ENCODE results near the gene ADAMTSL1. TPM values are rescaled to one million over a fixed set of nuclear protein-coding genes. Genes with fewer than 3 reads are reported as not detected.

ADAMTSL1 gene
- total RNA-seq, 1 donor from 2014 or later = 12.6 TPM

- H3K9ac ChIP-seq (ENCODE audit: low read length) = peak overlapping the region; percentile 89
- H4K20me1 ChIP-seq (ENCODE audit: insufficient read depth, low read length) = no peaks in the 10 kb centered on the region
- Mint-ChIP-seq H3K4me3 (ENCODE audit: unreplicated experiment) (no peak overlapping the region), H3K9me3 (ENCODE audit: unreplicated experiment) (no peaks in the 10 kb centered on the region), H3K27ac (ENCODE audit: unreplicated experiment) (no peak overlapping the region), H3K27me3 (ENCODE audit: low read depth, unreplicated experiment) (no peaks in the 10 kb centered on the region), H3K4me1 (ENCODE audit: low read depth, unreplicated experiment) (peaks cover 33% of the 10 kb centered on the region), H3K36me3 (ENCODE audit: low read depth, unreplicated experiment) (no peaks in the 10 kb centered on the region)
- peaks cover 68% of the 10 kb centered on the region for H3K79me2 ChIP-seq (ENCODE audit: insufficient read depth, low read length)
- H3K4me3 ChIP-seq (ENCODE audit: insufficient read depth, low read depth, low read length) = no peak overlapping the region
- FAIRE-seq (peak; percentile 95), DNase-seq (ENCODE audit: low read depth) (no peak)
- no peak overlapping the region for H2AFZ ChIP-seq (ENCODE audit: low read depth, low read length)
- H3K27ac ChIP-seq (ENCODE audit: low read depth, low read length) = peak overlapping the region; percentile 99
- H3K4me1 ChIP-seq (ENCODE audit: insufficient read depth, low read length) = peaks cover 74% of the 10 kb centered on the region
- no peaks in the 10 kb centered on the region for H3K9me3 ChIP-seq (ENCODE audit: insufficient read depth, low read depth, low read length)
- no peak for TF ChIP-seq EZH2 (IDR thresholded peaks at IDR 0.05; ENCODE audit: insufficient read depth, low read length)
- TF ChIP-seq CTCF (IDR thresholded peaks at IDR 0.05; ENCODE audit: insufficient read depth, low read depth, low read length) = no peak
- H3K4me2 ChIP-seq (ENCODE audit: low read length) = peak overlapping the region; percentile 61
- no peaks in the 10 kb centered on the region for H3K36me3 ChIP-seq (ENCODE audit: insufficient read depth, low read length)
- H3K27me3 ChIP-seq (ENCODE audit: insufficient read depth, low read length) = no peaks in the 10 kb centered on the region
Measured at GRCh38 chr9:18492612-18493011, 18.7 kb downstream of the ADAMTSL1 start.

GRCh38 chr9:18493451-18493993 is 19.6 kb downstream of the ADAMTSL1 start:
- Mint-ChIP-seq H3K36me3 (ENCODE audit: low read depth, unreplicated experiment) (no peaks in the 10 kb centered on the region), H3K4me1 (ENCODE audit: low read depth, unreplicated experiment) (peaks cover 27% of the 10 kb centered on the region), H3K9me3 (ENCODE audit: unreplicated experiment) (no peaks in the 10 kb centered on the region), H3K27me3 (ENCODE audit: low read depth, unreplicated experiment) (no peaks in the 10 kb centered on the region), H3K4me3 (ENCODE audit: unreplicated experiment) (no peak overlapping the region), H3K27ac (ENCODE audit: unreplicated experiment) (peak overlapping the region; percentile 85)
- Histone ChIP-seq H3K4me1 (ENCODE audit: insufficient read depth, low read length) (peaks cover 68% of the 10 kb centered on the region), H3K36me3 (ENCODE audit: insufficient read depth, low read length) (no peaks in the 10 kb centered on the region), H3K27me3 (ENCODE audit: insufficient read depth, low read length) (no peaks in the 10 kb centered on the region), H2AFZ (ENCODE audit: low read depth, low read length) (no peak overlapping the region), H3K9me3 (ENCODE audit: insufficient read depth, low read depth, low read length) (no peaks in the 10 kb centered on the region), H4K20me1 (ENCODE audit: insufficient read depth, low read length) (no peaks in the 10 kb centered on the region), H3K79me2 (ENCODE audit: insufficient read depth, low read length) (peaks cover 68% of the 10 kb centered on the region), H3K27ac (ENCODE audit: low read depth, low read length) (peak overlapping the region; percentile 99), H3K4me2 (ENCODE audit: low read length) (peak overlapping the region; percentile 17), H3K4me3 (ENCODE audit: insufficient read depth, low read depth, low read length) (no peak overlapping the region), H3K9ac (ENCODE audit: low read length) (peak overlapping the region; percentile 89)
- peak; percentile 71 for DNase-seq (ENCODE audit: low read depth)
- TF ChIP-seq EZH2 (IDR thresholded peaks at IDR 0.05; ENCODE audit: insufficient read depth, low read length) (no peak), CTCF (IDR thresholded peaks at IDR 0.05; ENCODE audit: insufficient read depth, low read depth, low read length) (no peak)
- FAIRE-seq = peak; percentile 96

GRCh38 chr9:18495065-18495464 is 21.1 kb downstream of the ADAMTSL1 start:
- TF ChIP-seq CTCF (IDR thresholded peaks at IDR 0.05; ENCODE audit: insufficient read depth, low read depth, low read length) = no peak
- no peak for TF ChIP-seq EZH2 (IDR thresholded peaks at IDR 0.05; ENCODE audit: insufficient read depth, low read length)
- H3K79me2 ChIP-seq (ENCODE audit: insufficient read depth, low read length) = peaks cover 79% of the 10 kb centered on the region
- H3K4me1 ChIP-seq (ENCODE audit: insufficient read depth, low read length) = peaks cover 56% of the 10 kb centered on the region

More at GRCh38 chr9:18495065-18495464, 21.1 kb downstream of the ADAMTSL1 start:
- Histone ChIP-seq H4K20me1 (ENCODE audit: insufficient read depth, low read length) (no peaks in the 10 kb centered on the region), H2AFZ (ENCODE audit: low read depth, low read length) (no peak overlapping the region), H3K36me3 (ENCODE audit: insufficient read depth, low read length) (no peaks in the 10 kb centered on the region), H3K4me2 (ENCODE audit: low read length) (peak overlapping the region; percentile 27), H3K9me3 (ENCODE audit: insufficient read depth, low read depth, low read length) (no peaks in the 10 kb centered on the region), H3K9ac (ENCODE audit: low read length) (peak overlapping the region; percentile 2), H3K27me3 (ENCODE audit: insufficient read depth, low read length) (no peaks in the 10 kb centered on the region), H3K4me3 (ENCODE audit: insufficient read depth, low read depth, low read length) (no peak overlapping the region), H3K27ac (ENCODE audit: low read depth, low read length) (peak overlapping the region; percentile 99)
- H3K9me3 Mint-ChIP-seq (ENCODE audit: unreplicated experiment) = no peaks in the 10 kb centered on the region
- H3K27ac Mint-ChIP-seq (ENCODE audit: unreplicated experiment) = peak overlapping the region; percentile 55
- FAIRE-seq (no peak), DNase-seq (ENCODE audit: low read depth) (no peak)
- H3K4me3 Mint-ChIP-seq (ENCODE audit: unreplicated experiment) = no peak overlapping the region
- no peaks in the 10 kb centered on the region for H3K36me3 Mint-ChIP-seq (ENCODE audit: low read depth, unreplicated experiment)
- peaks cover 23% of the 10 kb centered on the region for H3K4me1 Mint-ChIP-seq (ENCODE audit: low read depth, unreplicated experiment)
- H3K27me3 Mint-ChIP-seq (ENCODE audit: low read depth, unreplicated experiment) = no peaks in the 10 kb centered on the region

All from astrocyte (in vitro differentiated cells and primary cell).